GM21529 (cell line): ENCODE measurements around the gene MR1.

ENCODE experiments used
- ATAC-seq: cut with Tn5 transposase; IDR thresholded peaks from one replicate; pipeline ENCODE4 v1.9.1; 2021; ENCODE audit not compliant: unreplicated experiment

MR1 gene

GRCh38 chr1:181062836-181063428 lies 29.1 kb downstream of the MR1 start:
- peak; percentile 70 for ATAC-seq

- no peak for ATAC-seq
Measured at GRCh38 chr1:181064011-181064623, 30.3 kb downstream of the MR1 start.

DNA sequence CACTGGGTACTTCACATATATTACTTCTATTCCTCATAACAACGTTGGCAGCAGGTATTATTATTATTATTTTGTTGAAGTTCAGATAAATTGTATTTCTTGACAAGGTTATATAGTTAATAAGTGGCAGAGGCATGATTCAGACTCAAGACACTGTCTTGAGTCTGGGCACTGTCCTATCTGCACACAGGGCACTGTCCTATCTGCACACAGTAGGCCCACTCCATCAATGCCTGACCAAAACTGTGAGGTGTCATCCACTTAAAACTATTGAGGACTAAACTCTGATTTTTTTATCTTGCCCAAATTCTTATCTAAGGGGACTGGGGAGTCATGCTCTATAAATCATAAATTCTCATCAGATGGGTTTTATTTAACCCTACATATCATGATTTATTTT lies 30.9 kb downstream of the MR1 start:
- no peak for ATAC-seq

DNA sequence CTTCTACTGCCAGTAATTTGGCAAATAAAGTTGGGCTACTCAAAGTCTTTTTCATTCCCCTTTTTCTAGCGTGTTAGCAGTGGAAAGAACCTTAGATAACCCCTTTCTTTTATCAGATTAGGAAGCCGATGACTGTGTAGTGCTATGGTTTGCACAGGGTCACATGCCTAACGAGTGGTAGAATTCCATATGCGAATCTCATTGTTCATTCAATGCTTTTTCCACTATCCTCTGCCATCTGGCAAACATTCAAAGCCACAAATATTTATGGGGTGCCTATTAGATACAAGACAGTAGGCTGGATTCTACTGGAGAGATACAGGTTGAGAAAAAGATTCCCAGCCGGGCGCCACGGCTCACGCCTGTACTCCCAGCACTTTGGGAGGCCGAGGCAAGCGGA lies 39.9 kb downstream of the MR1 start:
- ATAC-seq: no peak

DNA sequence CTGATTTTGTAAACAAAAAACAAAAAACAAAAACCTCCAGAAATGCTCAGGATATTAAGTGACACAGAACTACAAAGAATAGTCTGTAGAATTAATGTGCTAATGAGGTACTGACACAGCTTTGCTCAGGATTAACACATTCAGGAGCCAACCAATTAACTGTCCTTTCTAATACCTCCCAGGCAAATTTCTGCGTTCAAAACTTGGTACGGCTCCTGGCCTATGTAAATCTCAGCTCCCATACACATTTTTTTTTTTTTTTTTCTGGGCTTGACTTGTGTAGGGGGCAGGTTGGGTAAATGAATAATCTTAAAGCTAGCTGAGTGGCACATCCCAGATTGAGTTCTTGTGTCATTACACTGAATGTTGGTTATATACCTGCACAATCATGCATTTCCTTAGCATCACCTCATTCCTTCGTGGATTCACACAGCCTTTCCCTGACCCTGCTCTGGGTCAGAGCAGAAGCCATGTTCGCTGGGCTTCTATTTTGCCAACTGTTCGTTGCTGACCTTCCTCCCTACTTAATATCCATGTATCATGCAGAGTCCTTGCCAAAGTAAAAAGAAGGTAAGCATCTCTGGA lies 42.1 kb downstream of the MR1 start:
- ATAC-seq: no peak

DNA sequence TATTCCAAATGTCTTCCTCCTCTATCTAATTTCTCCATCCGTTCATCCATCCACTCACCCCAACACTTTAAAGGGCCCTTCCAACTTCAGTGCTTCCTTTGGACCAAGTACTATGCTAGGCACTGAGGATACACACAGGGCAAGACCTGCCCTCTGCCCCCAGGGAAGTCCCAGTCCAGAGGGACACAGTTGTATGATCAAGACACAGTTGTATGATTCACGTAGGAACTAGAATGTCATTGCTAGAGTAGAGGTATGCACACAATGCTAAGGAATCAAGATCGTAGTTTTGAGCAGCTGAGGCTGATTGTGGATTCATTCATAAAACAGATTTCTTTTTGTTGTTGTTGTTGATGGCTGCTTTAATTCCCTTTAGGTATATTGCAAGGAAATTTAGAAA lies 43.1 kb downstream of the MR1 start:
- no peak for ATAC-seq

GRCh38 chr1:181077576-181078242 lies 43.9 kb downstream of the MR1 start:
- no peak for ATAC-seq

- peak; percentile 43 for ATAC-seq
Measured at GRCh38 chr1:181079382-181079781, 45.6 kb downstream of the MR1 start.

GRCh38 chr1:181079920-181080319 lies 46.1 kb downstream of the MR1 start:
- ATAC-seq: no peak

DNA sequence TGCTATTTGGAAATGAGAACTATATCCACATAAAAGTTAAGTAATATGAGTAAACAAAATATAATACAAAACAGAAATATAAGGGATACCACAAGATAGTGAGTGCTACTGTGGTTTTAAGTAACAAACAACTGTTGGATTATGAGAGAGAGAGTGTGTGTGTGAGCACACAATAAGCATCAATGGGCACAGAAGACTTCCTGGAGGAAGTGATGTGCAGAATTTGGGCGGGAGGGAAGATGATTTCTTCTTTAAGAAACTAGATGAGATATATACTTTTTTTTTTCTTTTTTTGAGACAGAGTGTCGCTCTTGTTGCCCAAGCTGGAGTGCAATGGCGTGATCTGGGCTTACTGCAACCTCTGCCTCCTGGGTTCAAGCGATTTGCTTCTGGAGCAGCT lies 46.8 kb downstream of the MR1 start:
- ATAC-seq: no peak

DNA sequence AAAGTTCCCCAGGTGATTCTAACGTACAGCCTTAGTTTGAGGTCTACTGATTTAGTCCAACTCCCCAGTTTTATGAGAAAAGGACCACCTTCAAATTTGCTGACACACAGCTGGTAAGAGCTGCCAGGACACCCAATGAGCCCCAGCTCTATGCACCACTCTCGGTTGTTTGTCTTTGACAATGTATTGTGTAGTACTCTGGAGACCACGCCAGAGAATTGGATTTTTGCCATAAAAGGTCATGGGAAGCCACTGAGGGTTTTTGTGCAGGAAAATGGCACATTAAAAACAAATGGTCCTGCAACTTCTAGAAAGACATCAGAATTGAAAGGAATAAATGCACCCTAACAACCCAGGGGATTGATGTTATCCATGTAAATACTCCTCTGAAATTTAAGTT lies 47.6 kb downstream of the MR1 start:
- no peak for ATAC-seq

- ATAC-seq: peak; percentile 33
Measured at GRCh38 chr1:181083842-181084605, 50.2 kb downstream of the MR1 start.

- ATAC-seq: no peak
Measured at GRCh38 chr1:181084606-181084969, 50.8 kb downstream of the MR1 start.

GRCh38 chr1:181086091-181086490 lies 52.3 kb downstream of the MR1 start:
- ATAC-seq: no peak

DNA sequence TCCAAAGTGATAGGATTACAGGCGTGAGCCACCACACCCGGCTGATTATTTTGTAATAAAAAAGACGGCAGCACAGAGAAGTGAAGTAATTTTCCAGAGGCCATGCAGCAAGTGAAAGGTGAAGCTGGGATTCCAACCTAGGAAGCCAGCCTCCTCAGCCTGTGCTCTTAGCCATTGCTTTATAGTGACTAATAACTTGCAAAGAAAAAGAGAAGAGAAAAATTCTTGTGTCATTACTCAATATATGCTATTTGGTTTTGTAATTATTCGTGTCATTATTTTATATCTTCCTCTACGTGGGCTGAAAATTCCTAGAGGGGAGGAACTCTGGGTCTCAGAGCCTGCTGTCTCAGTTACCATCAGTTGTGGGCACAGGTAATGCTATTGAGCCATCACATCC lies 53.1 kb downstream of the MR1 start:
- ATAC-seq: no peak

- no peak for ATAC-seq
Measured at GRCh38 chr1:181087400-181087901, 53.7 kb downstream of the MR1 start.

GRCh38 chr1:181088079-181089016 lies 54.6 kb downstream of the MR1 start, which contains the start of gene IER5:
TSS of gene IER5 (plus strand) at chr1:181088700. CDS start at chr1:181088903, 203 bp downstream.
- ATAC-seq: peak; percentile 73

DNA sequence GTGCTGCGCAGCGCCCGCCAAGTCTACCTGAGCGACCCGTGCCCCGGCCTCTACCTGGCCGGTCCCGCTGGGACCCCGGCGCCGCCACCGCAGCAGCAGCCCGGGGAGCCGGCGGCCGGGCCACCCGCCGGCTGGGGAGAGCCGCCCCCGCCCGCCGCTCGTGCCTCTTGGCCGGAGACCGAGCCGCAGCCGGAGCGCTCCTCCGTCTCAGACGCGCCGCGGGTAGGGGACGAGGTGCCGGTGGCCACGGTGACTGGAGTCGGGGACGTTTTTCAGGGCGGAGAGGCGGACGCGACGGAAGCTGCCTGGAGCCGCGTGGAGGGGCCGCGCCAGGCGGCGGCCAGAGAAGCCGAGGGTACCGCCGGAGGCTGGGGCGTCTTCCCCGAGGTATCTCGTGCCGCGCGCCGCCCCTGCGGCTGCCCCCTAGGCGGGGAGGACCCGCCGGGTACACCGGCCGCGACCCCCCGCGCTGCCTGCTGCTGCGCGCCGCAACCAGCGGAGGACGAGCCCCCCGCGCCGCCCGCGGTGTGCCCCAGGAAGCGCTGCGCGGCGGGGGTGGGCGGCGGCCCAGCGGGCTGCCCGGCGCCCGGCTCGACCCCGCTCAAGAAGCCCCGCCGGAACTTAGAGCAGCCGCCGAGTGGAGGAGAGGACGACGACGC lies 55.4 kb downstream of the MR1 start:
- ATAC-seq: peak; percentile 3

DNA sequence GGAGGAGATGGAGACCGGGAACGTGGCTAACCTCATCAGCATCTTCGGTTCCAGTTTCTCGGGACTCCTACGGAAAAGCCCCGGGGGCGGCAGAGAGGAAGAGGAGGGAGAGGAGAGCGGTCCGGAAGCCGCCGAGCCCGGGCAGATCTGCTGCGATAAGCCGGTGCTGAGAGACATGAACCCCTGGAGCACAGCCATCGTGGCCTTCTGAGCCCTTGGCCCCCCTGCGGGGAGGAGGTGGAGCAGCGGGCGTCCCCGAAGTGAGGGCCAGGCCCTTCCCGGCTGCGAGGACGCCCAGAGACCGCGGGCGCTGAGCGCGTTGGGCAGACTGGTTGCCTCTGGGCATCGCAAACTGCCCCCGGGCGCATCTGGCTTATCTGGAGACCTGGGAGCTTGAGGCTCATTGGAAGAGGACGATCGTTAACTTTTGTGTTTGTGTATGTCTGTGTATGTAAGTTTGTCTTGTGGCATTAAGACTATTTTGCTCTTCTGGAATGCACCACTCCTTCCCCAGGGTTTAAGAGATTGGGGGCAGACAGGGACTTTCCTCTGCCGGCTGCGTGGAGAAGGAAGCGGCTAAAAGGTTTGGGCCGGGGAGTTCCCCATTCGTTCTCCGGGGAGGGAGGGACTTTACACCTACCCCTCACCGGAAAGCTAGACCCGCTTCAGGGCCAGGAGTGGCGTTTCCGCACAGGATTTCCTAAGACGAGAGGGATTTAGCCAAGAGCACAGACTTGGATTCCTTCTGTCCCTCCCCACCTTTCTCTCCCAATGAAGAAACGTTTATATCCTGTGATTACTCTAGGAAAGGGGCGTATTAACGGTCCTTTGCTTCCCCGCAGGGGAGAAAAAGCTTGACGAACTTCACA lies 56.1 kb downstream of the MR1 start:
- peak; percentile 23 for ATAC-seq
